Transverse colon (tissue), 4 donors: ENCODE results near the gene CCT7. TPM values are rescaled to one million over a fixed set of nuclear protein-coding genes. Genes with fewer than 3 reads are reported as not detected.

Source experiments
- DNase-seq: peaks from one replicate; pipeline ENCODE4 v3.0.0-alpha.2; 2019
- H3K27ac ChIP-seq, 4 donors: fragments of 200-600 bp; sonication (generic); 2 replicates each; pipeline ENCODE4 v1.5.1; 2016 to 2018; ENCODE audit warnings: inconsistent platforms in 4 of 4
- H3K27me3 ChIP-seq: fragments of 200-600 bp; sonication (generic); 2 replicates; pipeline ENCODE4 v1.5.1; 2017; ENCODE audit warnings: inconsistent platforms
- H3K36me3 ChIP-seq, 4 donors: fragments of 200-600 bp; sonication (generic); 2 replicates each; pipeline ENCODE4 v1.5.1; 2017 to 2019; ENCODE audit warnings: inconsistent platforms in 4 of 4
- H3K4me1 ChIP-seq, 4 donors: fragments of 200-600 bp; sonication (generic); 2 replicates each; pipeline ENCODE4 v1.5.1; 2017 to 2020; ENCODE audit warnings: inconsistent platforms in 4 of 4
- H3K4me3 ChIP-seq, 4 donors: fragments of 200-600 bp; sonication (generic); 1 replicate in 1 of 4; 2 replicates in 3 of 4; pipeline versions ENCODE4 v1.5.1 to v1.6.1; 2017 to 2019; ENCODE audit warnings: inconsistent platforms in 4 of 4
- H3K9me3 ChIP-seq, 2 donors: fragments of 200-600 bp; sonication (generic); 2 replicates each; pipeline ENCODE4 v1.5.1; 2017 to 2019; ENCODE audit warnings: inconsistent platforms in 2 of 2
- CTCF ChIP-seq, 5 experiments: fragments of 200-600 bp in 3 of 5; fragments of 450-650 bp in 2 of 5; sonication (generic) in 3 of 5; IDR thresholded peaks; 1 replicate in 2 of 5; 2 replicates in 3 of 5; pipeline ENCODE4 v1.5.1; 2016 to 2017; ENCODE audit warnings: antibody characterized with exemption in 5 of 5, inconsistent platforms in 3 of 5, mild to moderate bottlenecking in 2 of 5, moderate library complexity in 1 of 5
- EP300 ChIP-seq: sonication (generic); formaldehyde crosslinking; IDR thresholded peaks from one replicate; pipeline ENCODE4 v1.6.1; 2017; ENCODE audit warnings: antibody characterized with exemption, low read depth
- POLR2A ChIP-seq: fragments of 450-650 bp; IDR thresholded peaks from one replicate; pipeline ENCODE4 v1.6.1; 2016; ENCODE audit warnings: antibody characterized with exemption, mild to moderate bottlenecking, moderate library complexity
- POLR2AphosphoS5 ChIP-seq, 3 donors: sonication (generic); formaldehyde crosslinking; IDR thresholded peaks; one replicate each; pipeline ENCODE4 v1.6.1; 2016; ENCODE audit warnings: antibody characterized with exemption in 3 of 3
- WGBS, 2 donors: methylation state at CpG; one replicate each; pipeline ENCODE4 v1.1.5; 2018; ENCODE audit warnings: low coverage in 1 of 2; 5-methylcytosine and 5-hydroxymethylcytosine counted together
- in situ Hi-C, 4 donors: fragments of 200-750 bp; cut with MboI; loops; one replicate each; pipeline versions ENCODE4 v1.15.0 to v1.15.1; 2017; ENCODE audit warnings: low sequenced_read_pairs in 3 of 4, low pct_ligation_motif_present in 1 of 4, low pct_unique_long_range_greater_than_20kb in 1 of 4
- intact Hi-C: fragments of 100-400 bp; cut with DNase I; formaldehyde crosslinking; loops from one replicate; pipeline ENCODE4 v1.15.1; 2023; ENCODE audit warnings: low total_unique reads
- total RNA-seq, 4 donors: library from RNA; depleted of rRNA; stranded (reverse); fragments of >200 nt; gene quantifications; one replicate each; pipeline ENCODE4 v1.1.0, GENCODE V29; 2016

The CCT7 gene
- total RNA-seq, 4 donors from 2014 or later, result 87.9 to 171 (median 116) TPM

GRCh38 chr2:73292906-73293533 is 58.9 kb downstream of the CCT7 start:
- in situ Hi-C loops (no loop called here), intact Hi-C loops (no loop called here)
- H3K9me3 ChIP-seq, result no peaks in the 10 kb centered on the region
- peaks cover 2 to 27% (median 17%) of the 10 kb centered on the region in 4 donors for H3K4me1 ChIP-seq
- peak overlapping the region in 3 of 4 donors; percentile 23 to 59 (median 36) for H3K4me3 ChIP-seq
- 10% methylated on average over 48 of the region's 64 CpGs; no CpG with 5 or more reads in 1 of the 2 donors for WGBS, 2 donors
- no peaks in the 10 kb centered on the region for H3K36me3 ChIP-seq
- no peak for DNase-seq
- H3K27ac ChIP-seq, result no peak overlapping the region
- no peak for TF ChIP-seq EP300
- TF ChIP-seq POLR2A, result no peak
- no peak for TF ChIP-seq CTCF (IDR thresholded peaks at IDR 0.05)
- no peak for TF ChIP-seq POLR2AphosphoS5 (IDR thresholded peaks at IDR 0.05)
- H3K27me3 ChIP-seq, result peaks cover 82% of the 10 kb centered on the region

GRCh38 chr2:73293534-73294171 is 59.5 kb downstream of the CCT7 start, which contains the start of gene EGR4:
TSS of gene EGR4 (minus strand) at chr2:73293548. CDS start at chr2:73293317, 231 bp downstream.
- 3 to 20% methylated on average over 3 to 27 of the region's 45 CpGs for WGBS, 2 donors
- peak within 1 kb of the TSS in 3 of 4 donors; percentile 23 to 59 (median 36) for H3K4me3 ChIP-seq
- H3K4me1 ChIP-seq, result peaks cover 2 to 27% (median 17%) of the 10 kb centered on the region in 4 donors
- H3K9me3 ChIP-seq, result no peaks in the 10 kb centered on the region
- no peaks in the 10 kb centered on the region for H3K36me3 ChIP-seq
- in situ Hi-C loops (no loop called here), intact Hi-C loops (no loop called here)
- H3K27me3 ChIP-seq, result peaks cover 85% of the 10 kb centered on the region
- peak; percentile 55 for DNase-seq
- TF ChIP-seq POLR2AphosphoS5 (IDR thresholded peaks at IDR 0.05) (no peak), CTCF (IDR thresholded peaks at IDR 0.05) (no peak), POLR2A (no peak)
- H3K27ac ChIP-seq, result no peak within 1 kb of the TSS

DNA sequence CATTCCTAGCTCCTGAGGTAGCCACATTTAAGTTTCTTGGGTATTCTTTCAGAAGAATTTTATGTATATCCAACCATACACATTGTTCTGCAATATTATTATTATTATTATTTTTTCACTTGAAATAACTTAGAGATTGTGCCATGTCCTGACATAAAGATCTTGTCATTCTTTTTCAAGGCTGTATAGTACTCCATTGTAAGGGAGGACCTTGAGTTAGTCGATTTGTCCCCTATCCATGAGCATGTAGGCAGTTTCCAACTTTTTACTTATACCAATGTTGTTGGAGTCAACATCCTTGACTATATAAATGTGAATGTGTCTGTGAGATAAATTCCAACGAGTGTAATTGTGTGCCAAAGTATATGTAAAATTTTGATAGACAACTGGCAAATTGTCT is 60.1 kb downstream of the CCT7 start:
- 87 to 100% methylated on average over 1 to 2 of the region's 2 CpGs for whole genome bisulfite sequencing, 2 donors
- Histone ChIP-seq H3K4me1 (peaks cover 2 to 27% (median 17%) of the 10 kb centered on the region in 4 donors), H3K27me3 (peaks cover 90% of the 10 kb centered on the region), H3K27ac (no peak overlapping the region), H3K36me3 (no peaks in the 10 kb centered on the region), H3K9me3 (no peaks in the 10 kb centered on the region), H3K4me3 (no peak overlapping the region)
- TF ChIP-seq POLR2AphosphoS5 (IDR thresholded peaks at IDR 0.05) (no peak), POLR2A (no peak), CTCF (IDR thresholded peaks at IDR 0.05) (no peak), EP300 (no peak)
- intact Hi-C loops, result no loop called here
- in situ Hi-C loops, result no loop called here
- DNase-seq, result no peak

DNA sequence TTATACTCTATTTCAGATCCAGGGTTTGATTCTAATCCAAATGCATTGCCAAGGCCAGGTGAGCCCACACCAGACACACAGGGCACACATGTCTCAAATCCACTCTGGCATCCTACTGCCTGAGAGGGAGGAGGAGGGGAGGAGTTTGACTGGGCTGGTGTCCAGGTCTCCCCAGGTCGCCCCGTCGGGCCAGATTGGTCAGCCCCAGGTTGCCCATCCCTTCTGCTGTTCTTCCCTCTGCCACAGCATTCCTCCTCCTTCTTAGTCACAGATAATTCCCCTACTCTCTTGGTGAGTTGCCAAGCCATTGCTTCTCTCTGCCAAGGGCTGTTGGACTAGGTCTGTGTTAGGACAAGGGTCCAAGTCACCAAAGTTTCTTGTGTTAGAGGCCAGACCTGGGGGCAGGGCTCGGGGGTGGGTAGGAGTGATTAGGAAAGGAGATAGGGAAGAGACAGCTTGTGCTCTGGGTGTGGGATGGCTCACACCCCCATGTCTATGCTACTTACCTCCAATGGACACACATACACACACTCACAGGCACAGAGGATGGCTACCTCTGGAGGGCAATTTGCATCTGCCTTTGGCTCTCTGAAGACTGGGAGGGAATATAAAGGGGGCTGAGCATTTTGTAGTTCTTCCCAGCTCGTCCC is 61.8 kb downstream of the CCT7 start:
- Histone ChIP-seq H3K4me3 (no peak overlapping the region), H3K27me3 (peaks cover 83% of the 10 kb centered on the region), H3K9me3 (no peaks in the 10 kb centered on the region), H3K27ac (no peak overlapping the region), H3K4me1 (peaks cover 2 to 27% (median 17%) of the 10 kb centered on the region in 4 donors), H3K36me3 (no peaks in the 10 kb centered on the region)
- WGBS, 2 donors, result 43 to 49% methylated on average over 1 to 5 of the region's 5 CpGs
- intact Hi-C loops (no loop called here), in situ Hi-C loops (no loop called here)
- no peak for TF ChIP-seq CTCF (IDR thresholded peaks at IDR 0.05)
- no peak for TF ChIP-seq EP300
- TF ChIP-seq POLR2A, result no peak
- no peak for TF ChIP-seq POLR2AphosphoS5 (IDR thresholded peaks at IDR 0.05)
- DNase-seq, result no peak
